HEK293 (cell line): Measurements from ENCODE around the gene SLC15A4.

Experiments
- CTCF ChIA-PET: fragments of 350-600 bp; formaldehyde crosslinking; extraction: SDS; loops from one replicate; lab custom pipeline; 2021; ENCODE audit warnings: antibody characterized with exemption; lab: Yijun Ruan, JAX
- POLR2A ChIA-PET: fragments of 300-600 bp; formaldehyde crosslinking; extraction: SDS; loops from one replicate; lab custom pipeline; 2020; ENCODE audit warnings: antibody characterized with exemption, inconsistent platforms; lab: Yijun Ruan, JAX
- H3K27ac ChIP-seq: fragments of 200-500 bp; sonication (Bioruptor generic); 2 replicates; pipeline ENCODE4 v1.5.1; 2014; ENCODE audit warnings: low read depth, low read length, control low read depth, inconsistent platforms; ENCODE audit errors: extremely low read depth
- H3K36me3 ChIP-seq, 2 experiments: fragments of 200-500 bp in 1 of 2; sonication (Bioruptor generic) in 1 of 2; 1 replicate in 1 of 2; 2 replicates in 1 of 2; pipeline ENCODE4 v1.5.1; 2014 to 2017; ENCODE audit warnings: inconsistent platforms in 2 of 2, low read length in 2 of 2; ENCODE audit not compliant: control insufficient read depth in 2 of 2, insufficient read depth in 1 of 2
- H3K4me1 ChIP-seq: fragments of 200-500 bp; sonication (Bioruptor generic); 2 replicates; pipeline ENCODE4 v1.5.1; 2014; ENCODE audit warnings: mild to moderate bottlenecking, low read length, inconsistent platforms; ENCODE audit not compliant: control insufficient read depth, insufficient read depth
- H3K4me3 ChIP-seq: 2 replicates; pipeline ENCODE4 v1.5.1; 2011; ENCODE audit warnings: low read depth, mild to moderate bottlenecking, control low read depth, low read length, moderate library complexity
- H3K9me3 ChIP-seq: fragments of 200-500 bp; sonication (Bioruptor generic); 2 replicates; pipeline ENCODE4 v1.5.1; 2014; ENCODE audit warnings: low read depth, low read length, inconsistent platforms; ENCODE audit not compliant: control insufficient read depth, insufficient read depth
- CTCF ChIP-seq: fragments of 450-650 bp; formaldehyde crosslinking; IDR thresholded peaks from 2 replicates; pipeline ENCODE4 v1.5.1; 2016; ENCODE audit warnings: missing biosample characterization, missing genetic modification characterization
- KLF17 ChIP-seq: fragments of 450-650 bp; formaldehyde crosslinking; IDR thresholded peaks from 2 replicates; pipeline ENCODE4 v1.5.1; 2016; ENCODE audit warnings: missing biosample characterization, missing genetic modification characterization
- WT1 ChIP-seq: fragments of 450-650 bp; formaldehyde crosslinking; IDR thresholded peaks from 2 replicates; pipeline ENCODE4 v1.5.1; 2016; ENCODE audit warnings: missing biosample characterization, missing genetic modification characterization
- ZIC2 ChIP-seq: fragments of 450-650 bp; formaldehyde crosslinking; IDR thresholded peaks from 2 replicates; pipeline ENCODE4 v1.5.1; 2016; ENCODE audit warnings: missing biosample characterization, missing genetic modification characterization
- ZNF10 ChIP-seq: fragments of 450-650 bp; formaldehyde crosslinking; IDR thresholded peaks from 2 replicates; pipeline ENCODE4 v1.5.1; 2017; ENCODE audit warnings: missing biosample characterization, missing genetic modification characterization
- ZNF140 ChIP-seq: fragments of 450-650 bp; formaldehyde crosslinking; IDR thresholded peaks from 2 replicates; pipeline ENCODE4 v1.5.1; 2016; ENCODE audit warnings: missing biosample characterization, missing genetic modification characterization
- ZNF266 ChIP-seq: fragments of 450-650 bp; formaldehyde crosslinking; IDR thresholded peaks from 2 replicates; pipeline ENCODE4 v1.5.1; 2016; ENCODE audit warnings: missing biosample characterization, missing genetic modification characterization, low read depth
- ZNF416 ChIP-seq: fragments of 450-650 bp; formaldehyde crosslinking; IDR thresholded peaks from 2 replicates; pipeline ENCODE4 v1.5.1; 2016; ENCODE audit warnings: missing biosample characterization, missing genetic modification characterization
- ZNF488 ChIP-seq: fragments of 450-650 bp; formaldehyde crosslinking; IDR thresholded peaks from 2 replicates; pipeline ENCODE4 v1.5.1; 2016; ENCODE audit warnings: missing biosample characterization, missing genetic modification characterization
- ZNF513 ChIP-seq: fragments of 450-650 bp; IDR thresholded peaks from 2 replicates; pipeline ENCODE4 v1.5.1; 2018; ENCODE audit warnings: missing biosample characterization, missing genetic modification characterization
- ZNF555 ChIP-seq: fragments of 450-650 bp; formaldehyde crosslinking; conservative IDR thresholded peaks from 2 replicates; pipeline ENCODE4 v1.5.1; 2017; ENCODE audit warnings: missing biosample characterization, mild to moderate bottlenecking, missing genetic modification characterization, inconsistent platforms
- ZNF623 ChIP-seq: fragments of 450-650 bp; formaldehyde crosslinking; IDR thresholded peaks from 2 replicates; pipeline ENCODE4 v1.5.1; 2016; ENCODE audit warnings: missing biosample characterization, missing genetic modification characterization
- ZNF768 ChIP-seq: fragments of 450-650 bp; formaldehyde crosslinking; IDR thresholded peaks from 2 replicates; pipeline ENCODE4 v1.5.1; 2018; ENCODE audit warnings: missing biosample characterization, mild to moderate bottlenecking, missing genetic modification characterization
- TF ChIP-seq, protein P1 (sequence below): fragments of 450-650 bp; formaldehyde crosslinking; IDR thresholded peaks from 2 replicates; pipeline ENCODE4 v1.5.1; 2016; ENCODE audit warnings: missing biosample characterization, missing genetic modification characterization, low read depth

Gene SLC15A4

GRCh38 chr12:128793701-128794100 is 30.1 kb downstream of the SLC15A4 start (continued):
- no peak for TF ChIP-seq ZNF416 (tag by site-specific recombination)
- no peak for TF ChIP-seq ZNF266 (tag by site-specific recombination)
- no peak for TF ChIP-seq WT1 (tag by site-specific recombination)
- no peak for TF ChIP-seq CTCF (tag by site-specific recombination)
- no peak for TF ChIP-seq ZNF140
- TF ChIP-seq ZNF488 (tag by site-specific recombination), result no peak

GRCh38 chr12:128792881-128793280 is 30.9 kb downstream of the SLC15A4 start:
- Histone ChIP-seq H3K4me1 (no peaks in the 10 kb centered on the region), H3K9me3 (no peaks in the 10 kb centered on the region), H3K27ac (no peak overlapping the region), H3K4me3 (no peak overlapping the region), H3K36me3 (peaks cover 10 to 72% of the 10 kb centered on the region in 2 experiments)
- POLR2A ChIA-PET, result no interaction called here
- TF ChIP-seq, protein P1, sequence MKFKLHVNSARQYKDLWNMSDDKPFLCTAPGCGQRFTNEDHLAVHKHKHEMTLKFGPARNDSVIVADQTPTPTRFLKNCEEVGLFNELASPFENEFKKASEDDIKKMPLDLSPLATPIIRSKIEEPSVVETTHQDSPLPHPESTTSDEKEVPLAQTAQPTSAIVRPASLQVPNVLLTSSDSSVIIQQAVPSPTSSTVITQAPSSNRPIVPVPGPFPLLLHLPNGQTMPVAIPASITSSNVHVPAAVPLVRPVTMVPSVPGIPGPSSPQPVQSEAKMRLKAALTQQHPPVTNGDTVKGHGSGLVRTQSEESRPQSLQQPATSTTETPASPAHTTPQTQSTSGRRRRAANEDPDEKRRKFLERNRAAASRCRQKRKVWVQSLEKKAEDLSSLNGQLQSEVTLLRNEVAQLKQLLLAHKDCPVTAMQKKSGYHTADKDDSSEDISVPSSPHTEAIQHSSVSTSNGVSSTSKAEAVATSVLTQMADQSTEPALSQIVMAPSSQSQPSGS, result no peak
- no peak for TF ChIP-seq ZNF623 (tag by site-specific recombination)
- no peak for TF ChIP-seq ZIC2
- no peak for TF ChIP-seq ZNF10 (tag by site-specific recombination)
- TF ChIP-seq ZNF513, result no peak
- CTCF ChIA-PET, result no interaction called here

DNA sequence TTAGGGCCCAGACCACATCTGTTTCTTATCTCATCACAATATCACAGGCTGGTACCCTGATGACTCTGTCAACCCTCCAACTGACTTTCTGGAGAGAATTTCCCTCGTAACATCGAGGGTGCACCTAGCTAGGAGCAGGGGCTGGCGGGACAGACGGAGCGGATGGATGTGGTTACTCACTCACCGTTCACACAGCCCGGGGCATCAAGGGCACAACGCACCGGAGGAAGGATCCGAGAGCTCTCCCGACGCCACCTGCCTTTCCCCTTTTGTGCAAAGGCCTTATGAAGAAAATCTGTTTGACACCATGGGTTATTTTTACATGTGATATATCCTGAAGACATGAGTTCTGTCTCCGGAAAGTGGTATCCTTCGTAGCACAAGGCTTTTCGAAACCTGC is 31.4 kb downstream of the SLC15A4 start:
- POLR2A ChIA-PET, result no interaction called here
- Histone ChIP-seq H3K4me1 (no peaks in the 10 kb centered on the region), H3K36me3 (peaks cover 10 to 67% of the 10 kb centered on the region in 2 experiments)
- CTCF ChIA-PET, result no interaction called here
- no peak for TF ChIP-seq ZNF768
- TF ChIP-seq ZNF555, result no peak
- no peak for TF ChIP-seq KLF17 (tag by site-specific recombination)
- TF ChIP-seq, all 188 proteins: peak for 0
- Histone ChIP-seq H3K27ac (no peak overlapping the region), H3K9me3 (no peaks in the 10 kb centered on the region), H3K4me3 (no peak overlapping the region)
